Esophagus (tissue), 2 donors: Measurements from ENCODE around the gene WASF2. TPM values are rescaled to one million over a fixed set of nuclear protein-coding genes. Genes with fewer than 3 reads are reported as not detected.

Experiments used
- H3K27ac ChIP-seq, 2 donors: one replicate each; pipeline ENCODE4 v1.5.1; 2013; ENCODE audit warnings: low read depth in 2 of 2, mild to moderate bottlenecking in 2 of 2, inconsistent platforms in 1 of 2, low read length in 1 of 2, moderate library complexity in 1 of 2
- H3K27me3 ChIP-seq, 2 donors: one replicate each; pipeline ENCODE4 v1.6.1; 2013; ENCODE audit warnings: low read length in 2 of 2, control low read depth in 1 of 2, mild to moderate bottlenecking in 1 of 2; ENCODE audit not compliant: insufficient read depth in 2 of 2, control insufficient read depth in 1 of 2
- H3K36me3 ChIP-seq, 2 donors: one replicate each; pipeline ENCODE4 v1.6.1; 2013; ENCODE audit warnings: low read length in 1 of 2; ENCODE audit not compliant: control insufficient read depth in 2 of 2, insufficient read depth in 2 of 2
- H3K4me1 ChIP-seq, 2 donors: one replicate each; pipeline ENCODE4 v1.6.1; 2013; ENCODE audit warnings: low read length in 1 of 2; ENCODE audit not compliant: control insufficient read depth in 2 of 2, insufficient read depth in 2 of 2
- H3K4me3 ChIP-seq, 2 donors: one replicate each; pipeline ENCODE4 v1.5.1; 2013; ENCODE audit warnings: low read length in 2 of 2, mild to moderate bottlenecking in 2 of 2, low read depth in 1 of 2, moderate library complexity in 1 of 2
- H3K9me3 ChIP-seq, 2 donors: one replicate each; pipeline ENCODE4 v1.6.1; 2013; ENCODE audit warnings: mild to moderate bottlenecking in 2 of 2, low read depth in 1 of 2, low read length in 1 of 2, moderate library complexity in 1 of 2; ENCODE audit not compliant: control insufficient read depth in 2 of 2, insufficient read depth in 1 of 2
- WGBS, 2 donors: extraction: QIAGEN DNeasy Blood & Tissue Kit; methylation state at CpG; one replicate each; pipeline ENCODE4 v1.1.7; 2013; 5-methylcytosine and 5-hydroxymethylcytosine counted together
- polyA plus RNA-seq, 2 donors: library from polyadenylated mRNA; stranded (reverse); fragments of 200-250 nt; gene quantifications; one replicate each; pipeline ENCODE4 v1.2.3, GENCODE V29; 2013
- donor health status: healthy with polysubstance abuse.
- donor health status: Bipolar disorder and iron deficiency.

The WASF2 gene
- polyA plus RNA-seq, 2 donors = 47.8 TPM

GRCh38 chr1:27357281-27358037 lies 132.5 kb downstream of the WASF2 start:
- Histone ChIP-seq H3K4me3 (peak overlapping the region in 1 of 2 donors; percentile 28), H3K27ac (peak overlapping the region; percentile 53 to 71), H3K9me3 (no peaks in the 10 kb centered on the region), H3K36me3 (peaks cover 25 to 68% of the 10 kb centered on the region in 2 donors), H3K27me3 (no peaks in the 10 kb centered on the region), H3K4me1 (peaks cover 3 to 14% of the 10 kb centered on the region in 2 donors)
- WGBS, 2 donors = 24 to 25% methylated on average over 37 to 40 of the region's 40 CpGs

GRCh38 chr1:27356619-27357280 lies 133.2 kb downstream of the WASF2 start:
- Histone ChIP-seq H3K4me3 (no peak overlapping the region), H3K27ac (peak overlapping the region; percentile 53 to 71), H3K36me3 (peaks cover 20 to 61% of the 10 kb centered on the region in 2 donors), H3K4me1 (peaks cover 3 to 14% of the 10 kb centered on the region in 2 donors), H3K9me3 (no peaks in the 10 kb centered on the region), H3K27me3 (no peaks in the 10 kb centered on the region)
- 48 to 51% methylated on average over 37 of the region's 37 CpGs for WGBS, 2 donors

- 80 to 81% methylated on average over 13 of the region's 13 CpGs for WGBS, 2 donors
- Histone ChIP-seq H3K36me3 (peaks cover 17 to 56% of the 10 kb centered on the region in 2 donors), H3K4me3 (no peak overlapping the region), H3K27me3 (no peaks in the 10 kb centered on the region), H3K9me3 (no peaks in the 10 kb centered on the region), H3K27ac (peak overlapping the region; percentile 53 to 71), H3K4me1 (peaks cover 3 to 15% of the 10 kb centered on the region in 2 donors)
Observed at GRCh38 chr1:27356277-27356618, 133.7 kb downstream of the WASF2 start.

- Histone ChIP-seq H3K36me3 (peaks cover 15 to 54% of the 10 kb centered on the region in 2 donors), H3K27ac (peak overlapping the region in 1 of 2 donors; percentile 34), H3K4me3 (no peak overlapping the region), H3K27me3 (no peaks in the 10 kb centered on the region), H3K9me3 (no peaks in the 10 kb centered on the region), H3K4me1 (peaks cover 3 to 20% of the 10 kb centered on the region in 2 donors)
- WGBS, 2 donors = 87 to 88% methylated on average over 5 of the region's 5 CpGs
Observed at GRCh38 chr1:27355683-27356082, 134.3 kb downstream of the WASF2 start.

Other genes starting within 250 kb of the WASF2 start
- 10 to 100 TPM; 31.5 to 46.6 TPM for gene TMEM222, start 168.0 kb downstream of the WASF2 start, polyA plus RNA-seq
- gene SYTL1, start 148.1 kb downstream of the WASF2 start, polyA plus RNA-seq = 100 to 1,000 TPM; 136 to 302 TPM
- gene MAP3K6, start 123.2 kb downstream of the WASF2 start, polyA plus RNA-seq = 100 to 1,000 TPM in 1 of 2 donors, 10 to 100 TPM in 1; 48.5 to 110 TPM
- 1 to 10 TPM; 1.6 to 2.6 TPM for gene FCN3, start 115.3 kb downstream of the WASF2 start, polyA plus RNA-seq
- 10 to 100 TPM; 10.5 to 14.5 TPM for gene CD164L2, start 106.8 kb downstream of the WASF2 start, polyA plus RNA-seq
- gene GPR3, start 97.5 kb downstream of the WASF2 start, polyA plus RNA-seq = under 1 TPM; 0.22 to 0.25 TPM
- gene AHDC1, start 114.0 kb upstream of the WASF2 start, polyA plus RNA-seq = 10 to 100 TPM; 24.7 to 58.4 TPM
- 1 to 10 TPM; 3.4 to 3.6 TPM for gene FGR, start 145.0 kb upstream of the WASF2 start, polyA plus RNA-seq
- 1 to 10 TPM; 7.0 to 9.6 TPM for gene IFI6, start 182.0 kb upstream of the WASF2 start, polyA plus RNA-seq
- 1 to 10 TPM; 3.5 to 4.2 TPM for gene FAM76A, start 235.8 kb upstream of the WASF2 start, polyA plus RNA-seq